ENCODE results near the gene SH3RF3.

SH3RF3 gene

DNA sequence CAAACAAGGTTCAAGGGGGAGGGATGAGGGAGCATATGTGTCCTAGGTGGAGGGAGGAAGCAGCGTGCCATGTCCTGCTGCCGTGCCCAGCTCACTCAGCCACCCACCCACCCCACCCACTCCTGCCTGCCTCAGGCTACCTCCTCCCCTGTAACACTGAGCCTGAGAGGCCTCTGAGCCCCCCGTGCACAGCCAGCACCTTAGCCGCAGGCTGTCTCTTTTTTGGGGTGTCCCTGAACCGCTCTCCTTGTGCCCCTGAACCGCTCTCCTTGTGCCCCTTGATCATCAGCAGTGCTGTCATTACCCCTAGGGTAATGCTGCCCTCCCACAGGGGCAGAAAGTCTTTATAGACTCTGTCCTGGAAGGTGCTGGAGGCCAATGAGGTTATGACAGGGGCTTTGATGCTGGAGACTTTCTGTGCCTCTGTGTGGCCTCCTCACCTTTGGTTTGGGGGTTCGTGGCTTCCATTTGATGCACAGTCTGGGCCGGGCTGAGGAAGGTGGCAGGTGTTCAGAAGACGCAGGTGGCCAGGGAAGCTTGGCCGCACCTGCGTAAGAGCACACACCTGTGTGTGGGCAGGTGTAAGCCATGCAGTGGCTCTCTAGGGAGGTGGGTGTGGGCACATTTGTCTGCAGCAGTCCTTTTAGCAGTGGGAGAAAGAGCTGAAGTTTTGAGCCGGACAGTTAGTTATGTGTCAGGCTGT lies 344.8 kb downstream of the SH3RF3 start:
- H3K4me3 ChIP-seq (ENCODE audit: low read depth, low read length): no peak overlapping the region
- TF ChIP-seq, protein P1, sequence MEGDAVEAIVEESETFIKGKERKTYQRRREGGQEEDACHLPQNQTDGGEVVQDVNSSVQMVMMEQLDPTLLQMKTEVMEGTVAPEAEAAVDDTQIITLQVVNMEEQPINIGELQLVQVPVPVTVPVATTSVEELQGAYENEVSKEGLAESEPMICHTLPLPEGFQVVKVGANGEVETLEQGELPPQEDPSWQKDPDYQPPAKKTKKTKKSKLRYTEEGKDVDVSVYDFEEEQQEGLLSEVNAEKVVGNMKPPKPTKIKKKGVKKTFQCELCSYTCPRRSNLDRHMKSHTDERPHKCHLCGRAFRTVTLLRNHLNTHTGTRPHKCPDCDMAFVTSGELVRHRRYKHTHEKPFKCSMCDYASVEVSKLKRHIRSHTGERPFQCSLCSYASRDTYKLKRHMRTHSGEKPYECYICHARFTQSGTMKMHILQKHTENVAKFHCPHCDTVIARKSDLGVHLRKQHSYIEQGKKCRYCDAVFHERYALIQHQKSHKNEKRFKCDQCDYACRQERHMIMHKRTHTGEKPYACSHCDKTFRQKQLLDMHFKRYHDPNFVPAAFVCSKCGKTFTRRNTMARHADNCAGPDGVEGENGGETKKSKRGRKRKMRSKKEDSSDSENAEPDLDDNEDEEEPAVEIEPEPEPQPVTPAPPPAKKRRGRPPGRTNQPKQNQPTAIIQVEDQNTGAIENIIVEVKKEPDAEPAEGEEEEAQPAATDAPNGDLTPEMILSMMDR (IDR thresholded peaks at IDR 0.05; ENCODE audit: borderline replicate concordance, insufficient read depth, low read depth, low read length): no peak

DNA sequence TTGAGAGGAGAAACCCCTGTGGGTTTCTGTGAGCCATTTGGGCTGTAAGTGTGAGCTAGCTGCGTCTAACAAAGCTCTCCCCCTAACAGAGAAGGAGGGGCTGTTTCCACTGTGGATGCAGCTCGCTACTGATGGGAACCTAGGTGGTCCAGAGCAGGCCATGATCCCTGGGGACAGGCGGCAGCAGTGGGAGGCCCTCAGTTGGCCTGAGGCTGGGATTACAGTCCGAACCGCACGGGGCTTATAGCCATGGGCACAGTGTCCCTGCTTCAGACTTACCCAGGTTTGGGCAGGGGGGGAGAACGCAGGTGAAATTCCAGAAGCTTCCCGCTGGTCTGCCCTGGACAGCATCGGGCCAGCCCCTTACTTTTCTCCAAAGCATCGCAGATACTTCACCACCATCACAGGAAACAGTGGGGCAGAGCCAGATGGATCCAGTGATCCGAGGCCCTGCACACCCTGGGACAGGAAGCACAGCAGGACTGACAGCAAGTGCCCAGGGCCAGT lies 345.4 kb downstream of the SH3RF3 start:
- TF ChIP-seq, protein P1 (IDR thresholded peaks at IDR 0.05; ENCODE audit: borderline replicate concordance, insufficient read depth, low read depth, low read length): no peak
- no peak overlapping the region for H3K4me3 ChIP-seq (ENCODE audit: low read depth, low read length)

DNA sequence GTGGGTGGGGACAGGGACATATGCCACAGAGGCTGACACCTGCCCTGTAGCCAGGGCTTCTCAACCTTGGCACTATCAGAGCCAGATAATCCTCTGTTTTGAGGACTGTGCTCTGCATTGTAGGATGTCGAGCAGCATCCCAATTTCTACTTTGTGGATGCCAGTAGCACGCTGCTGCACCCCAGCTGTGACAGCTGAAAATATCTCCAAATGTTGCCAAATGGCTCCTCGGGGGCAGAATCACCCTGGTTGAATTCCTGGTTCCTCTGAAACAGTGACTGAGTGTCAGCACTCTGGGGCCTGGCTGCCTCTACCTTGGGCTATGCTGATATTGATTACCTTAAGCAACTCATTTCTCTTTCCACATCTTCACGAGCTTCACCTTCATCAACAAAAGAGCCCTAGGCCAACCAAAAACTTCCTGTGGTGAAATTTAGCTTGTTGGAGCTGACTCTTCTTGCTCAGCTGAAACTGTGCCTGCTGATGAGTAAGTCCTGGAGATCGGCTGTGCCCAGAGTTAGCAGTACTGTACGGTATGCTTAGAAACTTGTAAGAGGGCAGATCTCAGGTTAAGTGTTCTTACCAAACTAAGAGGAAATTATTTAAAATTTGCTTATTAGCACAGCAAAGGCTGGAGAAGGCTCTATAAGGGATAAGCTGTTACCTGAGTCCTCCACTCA lies 346.7 kb downstream of the SH3RF3 start:
- no peak overlapping the region for H3K4me3 ChIP-seq (ENCODE audit: low read depth, low read length)
- TF ChIP-seq, protein P1 (IDR thresholded peaks at IDR 0.05; ENCODE audit: borderline replicate concordance, insufficient read depth, low read depth, low read length): no peak

- no peak overlapping the region for H3K4me3 ChIP-seq (ENCODE audit: low read depth, low read length)
- TF ChIP-seq, protein P1 (IDR thresholded peaks at IDR 0.05; ENCODE audit: borderline replicate concordance, insufficient read depth, low read depth, low read length): no peak
Measured at GRCh38 chr2:109476641-109477441, 347.8 kb downstream of the SH3RF3 start.

DNA sequence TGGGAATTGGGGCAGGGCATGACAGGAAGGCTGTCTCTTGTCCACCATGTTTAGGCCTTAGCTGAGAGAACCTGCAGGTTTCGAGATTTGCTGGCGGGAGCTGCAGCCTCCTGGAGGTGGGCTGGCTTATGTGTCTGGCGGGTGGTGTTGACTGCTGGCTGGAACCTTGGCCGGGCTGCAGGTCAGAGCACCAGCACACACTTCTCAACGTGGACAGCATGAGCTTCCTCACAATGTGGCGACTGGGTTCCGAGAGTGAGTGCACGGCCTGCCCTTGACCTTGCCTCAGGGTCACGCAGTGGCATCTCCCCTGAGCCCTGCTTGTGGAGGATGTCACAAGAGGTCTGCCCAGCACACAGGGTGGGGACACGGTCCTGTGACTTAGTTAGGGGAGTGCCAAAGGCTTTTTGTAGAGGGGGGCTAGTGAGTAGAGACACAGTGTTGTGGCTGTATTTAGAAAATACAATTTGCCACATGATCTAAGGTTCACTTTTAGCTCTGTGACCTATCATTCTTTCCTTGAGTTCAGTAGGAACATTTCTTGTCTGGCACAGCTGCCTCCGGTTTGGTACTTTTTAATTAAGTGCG lies 350.0 kb downstream of the SH3RF3 start:
- TF ChIP-seq, protein P1 (IDR thresholded peaks at IDR 0.05; ENCODE audit: borderline replicate concordance, insufficient read depth, low read depth, low read length): no peak
- no peak overlapping the region for H3K4me3 ChIP-seq (ENCODE audit: low read depth, low read length)

DNA sequence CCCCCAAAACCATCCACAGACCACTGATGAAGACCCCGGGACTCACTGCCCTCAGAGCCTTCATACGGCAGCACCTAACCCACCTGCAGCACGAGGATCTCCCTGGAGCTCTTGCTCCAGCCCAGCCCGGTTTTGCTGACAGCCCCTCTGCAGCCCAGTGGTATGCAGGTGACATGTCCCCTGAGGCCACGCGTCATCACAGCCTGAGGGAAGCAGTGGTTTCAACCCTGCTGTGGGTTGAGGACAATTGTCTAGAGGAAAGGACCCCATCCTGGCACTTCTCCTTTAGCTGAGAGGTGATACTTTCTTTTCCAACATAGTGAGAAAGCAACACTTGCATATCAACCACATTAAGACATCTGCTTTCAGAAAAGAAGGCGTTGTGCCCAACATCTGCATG lies 350.8 kb downstream of the SH3RF3 start:
- H3K4me3 ChIP-seq (ENCODE audit: low read depth, low read length): no peak overlapping the region
- TF ChIP-seq, protein P1 (IDR thresholded peaks at IDR 0.05; ENCODE audit: borderline replicate concordance, insufficient read depth, low read depth, low read length): no peak
